Endothelial cell of umbilical vein (primary cell): ENCODE data around the gene ZNF407. TPM values are rescaled to one million over a fixed set of nuclear protein-coding genes. Genes with fewer than 3 reads are reported as not detected.

Experiments used
- BruUV-seq: library from RNA; stranded (reverse); fragments of 400-500 nt; replicated peaks from 2 replicates; lab custom pipeline; 2021; lab: Mats Ljungman, UMichigan
- CTCF ChIA-PET: fragments of 300-600, 350-600 bp; sonication (Branson Sonifier 250); formaldehyde crosslinking; loops from one replicate; lab custom pipeline; 2021; ENCODE audit warnings: antibody characterized with exemption, inconsistent platforms; lab: Charles Lee
- POLR2A ChIA-PET: fragments of 300-600, 350-600 bp; sonication (Branson Sonifier 250); formaldehyde crosslinking; loops from one replicate; lab custom pipeline; 2021; ENCODE audit warnings: antibody characterized with exemption, inconsistent platforms; lab: Charles Lee
- DNase-seq: peaks from one replicate; pipeline ENCODE4 v3.0.0-alpha.2; 2011; ENCODE audit warnings: low read depth, low spot score
- FAIRE-seq: peaks from 2 replicates; lab custom pipeline; 2011; peaks lifted over from hg19 to GRCh38; lab: Jason Lieb, UNC
- H2AFZ ChIP-seq: 2 replicates; pipeline ENCODE4 v1.6.0; 2012; ENCODE audit warnings: low read depth, low read length, control low read depth, inconsistent platforms
- H3K27ac ChIP-seq: 2 replicates; pipeline ENCODE4 v1.5.1; 2011; ENCODE audit warnings: low read depth, mild to moderate bottlenecking, control low read depth, low read length, moderate library complexity; ENCODE audit not compliant: insufficient read depth
- H3K27me3 ChIP-seq, 2 experiments: 2 replicates each; pipeline versions ENCODE4 v1.6.0 to v1.6.1; 2011; ENCODE audit warnings: low read length in 2 of 2, mixed read lengths in 1 of 2; ENCODE audit not compliant: control insufficient read depth in 2 of 2, insufficient read depth in 2 of 2
- H3K36me3 ChIP-seq, 2 experiments: 2 replicates in 1 of 2; 3 replicates in 1 of 2; pipeline ENCODE4 v1.5.1; 2011; ENCODE audit warnings: low read length in 2 of 2, mild to moderate bottlenecking in 1 of 2, moderate library complexity in 1 of 2; ENCODE audit not compliant: control insufficient read depth in 2 of 2, insufficient read depth in 2 of 2; ENCODE audit errors: extremely low read depth in 1 of 2
- H3K4me1 ChIP-seq: 3 replicates; pipeline ENCODE4 v1.5.1; 2011; ENCODE audit warnings: mild to moderate bottlenecking, low read length; ENCODE audit not compliant: control insufficient read depth, insufficient read depth; ENCODE audit errors: extremely low read depth
- H3K4me2 ChIP-seq: 2 replicates; pipeline ENCODE4 v1.6.1; 2011; ENCODE audit warnings: low read length, control low read depth, mixed read lengths; ENCODE audit not compliant: insufficient read depth
- H3K4me3 ChIP-seq, 3 experiments: fragments of 200-600 bp in 1 of 3; sonication (generic), shearing (Covaris generic) in 1 of 3; replicated peaks in 1 of 3; 2 replicates each; pipeline ENCODE4 v1.5.1; 2011 to 2016; ENCODE audit warnings: control low read depth in 3 of 3, low read length in 3 of 3, mild to moderate bottlenecking in 2 of 3, inconsistent platforms in 1 of 3, low read depth in 1 of 3, moderate library complexity in 1 of 3; ENCODE audit not compliant: insufficient read depth in 1 of 3
- H3K79me2 ChIP-seq: 2 replicates; pipeline ENCODE4 v1.6.0; 2012; ENCODE audit warnings: low read length, inconsistent platforms; ENCODE audit not compliant: control insufficient read depth, insufficient read depth
- H3K9ac ChIP-seq: replicated peaks from 2 replicates; pipeline ENCODE3; 2011; ENCODE audit warnings: low read length, control low read depth; ENCODE audit not compliant: insufficient read depth; ENCODE audit errors: extremely low read depth
- H3K9me1 ChIP-seq: replicated peaks from 3 replicates; pipeline ENCODE4 v1.6.0; 2011; ENCODE audit warnings: mild to moderate bottlenecking, low read length; ENCODE audit not compliant: control insufficient read depth, insufficient read depth; ENCODE audit errors: extremely low read depth
- H3K9me3 ChIP-seq: replicated peaks from 2 replicates; pipeline ENCODE4 v1.5.1; 2012; ENCODE audit warnings: low read length, inconsistent platforms; ENCODE audit not compliant: control insufficient read depth, insufficient read depth
- H4K20me1 ChIP-seq: replicated peaks from 2 replicates; pipeline ENCODE3; 2011; ENCODE audit warnings: mild to moderate bottlenecking, low read length; ENCODE audit not compliant: control insufficient read depth, insufficient read depth; ENCODE audit errors: extremely low read depth
- CTCF ChIP-seq, 2 donors: IDR thresholded peaks; 1 replicate in 1 of 2; 2 replicates in 1 of 2; pipeline ENCODE4 v1.5.1; 2011; ENCODE audit warnings: low read length in 2 of 2, mild to moderate bottlenecking in 2 of 2, moderate library complexity in 2 of 2, control low read depth in 1 of 2, inconsistent platforms in 1 of 2, low read depth in 1 of 2; ENCODE audit not compliant: insufficient read depth in 1 of 2; ENCODE audit errors: extremely low read depth in 1 of 2
- EZH2 ChIP-seq: IDR thresholded peaks from 2 replicates; pipeline ENCODE4 v1.6.1; 2012; ENCODE audit warnings: borderline replicate concordance, low read depth, mild to moderate bottlenecking, moderate library complexity, low read length, inconsistent platforms; ENCODE audit not compliant: severe bottlenecking
- FOS ChIP-seq: IDR thresholded peaks from 2 replicates; pipeline ENCODE4 v1.6.1; 2011; ENCODE audit warnings: mild to moderate bottlenecking, low read length, moderate library complexity, borderline replicate concordance; ENCODE audit not compliant: insufficient read depth
- GATA2 ChIP-seq: IDR thresholded peaks from 2 replicates; pipeline ENCODE4 v1.7.0; 2011; ENCODE audit warnings: low read depth, mild to moderate bottlenecking, moderate library complexity, mixed read lengths, low read length; ENCODE audit not compliant: insufficient read length, insufficient read depth
- JUN ChIP-seq: IDR thresholded peaks from 2 replicates; pipeline ENCODE4 v1.6.1; 2011; ENCODE audit warnings: borderline replicate concordance, low read depth; ENCODE audit not compliant: insufficient read length, insufficient read depth
- MAX ChIP-seq: IDR thresholded peaks from 2 replicates; pipeline ENCODE4 v1.6.1; 2011; ENCODE audit not compliant: insufficient read depth, insufficient read length
- MYC ChIP-seq: IDR thresholded peaks from one replicate; pipeline ENCODE4 v1.6.1; 2011; ENCODE audit warnings: mild to moderate bottlenecking, low read depth, low read length
- POLR2A ChIP-seq: IDR thresholded peaks from 2 replicates; pipeline ENCODE4 v1.6.1; 2012; ENCODE audit warnings: low read depth, mild to moderate bottlenecking, control low read depth, low read length
- POLR2AphosphoS5 ChIP-seq: IDR thresholded peaks from 2 replicates; pipeline ENCODE4 v1.6.1; 2012; ENCODE audit warnings: low read depth, mild to moderate bottlenecking, control low read depth, low read length, moderate library complexity; ENCODE audit not compliant: insufficient read depth
- dilution Hi-C: fragments of 300-500 bp; cut with MboI; formaldehyde crosslinking; loops from one replicate; pipeline ENCODE4 v1.15.0; 2019; ENCODE audit warnings: low sequenced_read_pairs; ENCODE audit not compliant: extremely low pct_ligation_motif_present
- intact Hi-C: fragments of 100-400 bp; cut with micrococcal nuclease; formaldehyde crosslinking; loops from one replicate; pipeline ENCODE4 v1.10.0; 2022
- polyA plus RNA-seq, 4 experiments: library from polyadenylated mRNA; depleted of rRNA in 3 of 4; stranded (reverse) in 3 of 4; unstranded in 1 of 4; fragments of >200 nt; gene quantifications; 2 replicates each; pipeline versions ENCODE4 v1.2.1 to v1.2.3, GENCODE V29; 2011 to 2012; ENCODE audit warnings: missing spikeins in 1 of 4
- total RNA-seq: library from RNA; stranded (reverse); gene quantifications from 2 replicates; pipeline ENCODE4 v1.2.3, GENCODE V29; 2021

The ZNF407 gene
- total and polyA plus RNA-seq, 2 donors (not counting 3 experiments of a cell fraction or from before 2014, with no cell fraction given): 3.8 to 20.1 TPM

- Histone ChIP-seq H3K4me2 (no peak overlapping the region), H4K20me1 (no peaks in the 10 kb centered on the region), H3K36me3 (no peaks in the 10 kb centered on the region), H3K9me3 (no peaks in the 10 kb centered on the region), H3K27ac (no peak overlapping the region), H3K9ac (no peak overlapping the region), H2AFZ (no peak overlapping the region), H3K9me1 (no peaks in the 10 kb centered on the region), H3K4me3 (no peak overlapping the region), H3K4me1 (peaks cover 31% of the 10 kb centered on the region), H3K27me3 (no peaks in the 10 kb centered on the region), H3K79me2 (no peaks in the 10 kb centered on the region)
- ChIA-PET CTCF (interaction anchor here (0.7 to 1.3 kb wide), 2 partner anchors 12 to 21 kb away, joined by 3 read pairs; no protein-coding TSS in a partner anchor), POLR2A (no interaction called here)
- intact Hi-C loops: loop anchor here (5.0 kb wide), 1 partner anchor 215 kb away; the partner anchor contains the start of gene TSHZ1
- dilution Hi-C loops: no loop called here
- DNase-seq: no peak
- TF ChIP-seq GATA2 (no peak), EZH2 (no peak), POLR2AphosphoS5 (no peak), JUN (no peak)
- no peak for FAIRE-seq
- no TSS peak for BruUV-seq
These were observed 399.3 kb downstream of the ZNF407 start for GRCh38 chr18:74996996-74997395.

GRCh38 chr18:75000920-75001319 is 403.2 kb downstream of the ZNF407 start:
- FAIRE-seq: no peak
- H3K36me3 ChIP-seq: no peaks in the 10 kb centered on the region
- DNase-seq: no peak
- H3K9ac ChIP-seq: no peak overlapping the region
- intact Hi-C loops (no loop called here), dilution Hi-C loops (no loop called here)
- ChIA-PET CTCF (no interaction called here), POLR2A (no interaction called here)
- H3K27me3 ChIP-seq: no peaks in the 10 kb centered on the region
- TF ChIP-seq FOS: no peak
- no peak for TF ChIP-seq JUN
- no peak for TF ChIP-seq POLR2A
- TF ChIP-seq CTCF (IDR thresholded peaks at IDR 0.05; ENCODE audit: extremely low read depth in 1 of 2, insufficient read depth in 1 of 2, low read depth in 1 of 2, low read length in 2 of 2): no peak
- no peak for TF ChIP-seq GATA2
- no peak for TF ChIP-seq POLR2AphosphoS5
- no peak for TF ChIP-seq MYC
- TF ChIP-seq MAX: no peak
- TF ChIP-seq EZH2: no peak
- H2AFZ ChIP-seq: no peak overlapping the region
- no peak overlapping the region for H3K4me3 ChIP-seq
- BruUV-seq: no TSS peak
- H3K9me3 ChIP-seq: no peaks in the 10 kb centered on the region
- H3K79me2 ChIP-seq: no peaks in the 10 kb centered on the region
- no peak overlapping the region for H3K4me2 ChIP-seq
- H4K20me1 ChIP-seq: no peaks in the 10 kb centered on the region
- H3K9me1 ChIP-seq: no peaks in the 10 kb centered on the region
- H3K27ac ChIP-seq: no peak overlapping the region
- H3K4me1 ChIP-seq: peaks cover 8% of the 10 kb centered on the region
